Breast epithelium (tissue), 4 donors: Measurements from ENCODE around the gene JSRP1. TPM values are rescaled to one million over a fixed set of nuclear protein-coding genes. Genes with fewer than 3 reads are reported as not detected.

ENCODE experiments used
- DNase-seq, 2 donors: peaks; one replicate each; pipeline ENCODE4 v3.0.0-alpha.2; 2019; ENCODE audit warnings: low spot score in 2 of 2
- H3K27ac ChIP-seq, 2 donors: fragments of 200-600 bp; sonication (generic) in 1 of 2; one replicate each; pipeline ENCODE4 v1.5.1; 2016 to 2019; ENCODE audit warnings: mild to moderate bottlenecking in 1 of 2
- H3K27me3 ChIP-seq, 2 donors: fragments of 200-600 bp; sonication (generic) in 1 of 2; one replicate each; pipeline versions ENCODE4 v1.5.1 to v1.6.0; 2017 to 2019; ENCODE audit warnings: control low read depth in 1 of 2, mild to moderate bottlenecking in 1 of 2
- H3K36me3 ChIP-seq: fragments of 200-600 bp; one replicate; pipeline ENCODE4 v1.5.1; 2019
- H3K4me1 ChIP-seq, 2 donors: fragments of 200-600 bp; sonication (generic); one replicate each; pipeline ENCODE4 v1.5.1; 2016 to 2019; ENCODE audit warnings: control low read depth in 1 of 2
- H3K4me3 ChIP-seq, 3 donors: fragments of 200-600 bp; sonication (generic); 1 replicate in 2 of 3; 2 replicates in 1 of 3; pipeline ENCODE4 v1.5.1; 2016 to 2019; ENCODE audit warnings: mild to moderate bottlenecking in 3 of 3, moderate library complexity in 2 of 3
- H3K9me3 ChIP-seq, 2 donors: fragments of 200-600 bp; sonication (generic) in 1 of 2; one replicate each; pipeline ENCODE4 v1.5.1; 2016 to 2019; ENCODE audit warnings: control low read depth in 1 of 2
- CTCF ChIP-seq, 3 donors: fragments of 450-650 bp; IDR thresholded peaks; one replicate each; pipeline ENCODE4 v1.5.1; 2016 to 2017; ENCODE audit warnings: antibody characterized with exemption in 3 of 3, mild to moderate bottlenecking in 3 of 3, moderate library complexity in 3 of 3
- POLR2A ChIP-seq: fragments of 450-650 bp; IDR thresholded peaks from one replicate; pipeline ENCODE4 v1.6.1; 2016; ENCODE audit warnings: antibody characterized with exemption, mild to moderate bottlenecking, moderate library complexity
- POLR2AphosphoS5 ChIP-seq, 3 donors: sonication (generic); formaldehyde crosslinking; IDR thresholded peaks; one replicate each; pipeline ENCODE4 v1.6.1; 2017; ENCODE audit warnings: antibody characterized with exemption in 3 of 3
- intact Hi-C: fragments of 100-400 bp; cut with DNase I; formaldehyde crosslinking; loops from one replicate; pipeline ENCODE4 v1.15.1; 2023; ENCODE audit warnings: low total_unique reads
- total RNA-seq, 3 donors: library from RNA; depleted of rRNA; stranded (reverse); fragments of >200 nt; gene quantifications; one replicate each; pipeline ENCODE4 v1.1.0, GENCODE V29; 2016

Gene JSRP1
- total RNA-seq, 3 donors from 2014 or later = 1.0 to 2.3 TPM; not detected in 1

DNA sequence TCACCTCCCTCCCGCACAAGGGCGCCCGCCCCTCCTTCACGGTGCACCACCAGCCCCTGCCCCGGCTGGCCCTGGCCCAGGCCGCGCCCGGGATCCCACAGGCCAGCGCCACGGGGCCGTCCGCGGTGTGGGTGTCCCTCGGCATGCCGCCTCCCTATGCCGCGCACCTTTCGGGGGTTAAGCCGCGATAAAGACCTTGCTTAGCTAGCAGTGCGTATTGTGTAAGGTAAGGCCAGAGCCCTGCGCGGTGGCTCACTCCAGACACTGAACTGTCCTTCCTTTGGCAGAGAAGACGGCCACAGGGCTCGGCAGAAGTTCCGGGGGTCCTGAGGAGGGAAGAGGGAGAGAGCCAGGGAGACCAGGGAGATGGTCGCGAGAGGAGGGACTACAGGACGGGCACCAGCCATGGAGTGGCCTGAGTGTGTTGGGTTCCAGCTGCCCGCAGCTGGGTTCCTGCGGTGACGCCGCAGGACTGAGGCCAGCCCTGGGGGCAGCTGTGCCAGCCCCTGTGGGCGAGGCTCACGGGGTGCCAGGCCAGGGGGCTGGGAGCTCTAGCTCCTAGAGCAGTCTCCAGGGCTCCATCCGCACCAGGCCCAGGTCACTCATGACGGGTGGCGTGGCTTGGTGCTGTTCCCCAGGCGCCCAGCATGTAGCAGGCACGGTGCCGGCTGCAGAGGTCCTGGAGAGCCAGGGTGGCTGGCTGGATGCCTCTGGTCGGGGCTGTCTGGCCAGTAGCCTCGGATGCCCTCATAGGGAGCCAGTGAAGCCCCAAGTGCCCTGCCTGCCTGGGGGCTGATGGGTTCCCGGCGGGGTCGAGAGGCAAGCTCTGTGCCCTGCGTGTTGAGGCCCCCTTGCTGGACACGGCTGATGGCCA, 27.8 kb downstream of the JSRP1 start:
- intact Hi-C loops = no loop called here
- H3K36me3 ChIP-seq = no peaks in the 10 kb centered on the region
- no peak overlapping the region for H3K27ac ChIP-seq

GRCh38 chr19:2227415-2228156, 28.6 kb downstream of the JSRP1 start:
- intact Hi-C loops = no loop called here
- no peak for DNase-seq
- no peaks in the 10 kb centered on the region for H3K27me3 ChIP-seq
- H3K36me3 ChIP-seq = no peaks in the 10 kb centered on the region
- no peaks in the 10 kb centered on the region for H3K9me3 ChIP-seq
- no peak overlapping the region for H3K27ac ChIP-seq
- no peak for TF ChIP-seq POLR2AphosphoS5 (IDR thresholded peaks at IDR 0.05)
- no peak for TF ChIP-seq POLR2A
- no peak for TF ChIP-seq CTCF (IDR thresholded peaks at IDR 0.05)
- no peak overlapping the region for H3K4me3 ChIP-seq
- H3K4me1 ChIP-seq = no peaks in the 10 kb centered on the region

More for the DNA sequence above, 27.8 kb downstream of the JSRP1 start:
- H3K27me3 ChIP-seq = no peaks in the 10 kb centered on the region
- no peaks in the 10 kb centered on the region for H3K4me1 ChIP-seq
- no peak overlapping the region for H3K4me3 ChIP-seq
- no peaks in the 10 kb centered on the region for H3K9me3 ChIP-seq
- DNase-seq = no peak
- TF ChIP-seq POLR2AphosphoS5 (IDR thresholded peaks at IDR 0.05) (no peak), CTCF (IDR thresholded peaks at IDR 0.05) (no peak), POLR2A (no peak)

GRCh38 chr19:2226840-2227360, 29.3 kb downstream of the JSRP1 start:
- no peak for DNase-seq
- no peaks in the 10 kb centered on the region for H3K36me3 ChIP-seq
- TF ChIP-seq CTCF (IDR thresholded peaks at IDR 0.05) (no peak), POLR2A (no peak), POLR2AphosphoS5 (IDR thresholded peaks at IDR 0.05) (no peak)
- H3K27me3 ChIP-seq = no peaks in the 10 kb centered on the region
- no peaks in the 10 kb centered on the region for H3K4me1 ChIP-seq
- H3K4me3 ChIP-seq = no peak overlapping the region
- no peak overlapping the region for H3K27ac ChIP-seq
- no peaks in the 10 kb centered on the region for H3K9me3 ChIP-seq
- intact Hi-C loops = no loop called here

DNA sequence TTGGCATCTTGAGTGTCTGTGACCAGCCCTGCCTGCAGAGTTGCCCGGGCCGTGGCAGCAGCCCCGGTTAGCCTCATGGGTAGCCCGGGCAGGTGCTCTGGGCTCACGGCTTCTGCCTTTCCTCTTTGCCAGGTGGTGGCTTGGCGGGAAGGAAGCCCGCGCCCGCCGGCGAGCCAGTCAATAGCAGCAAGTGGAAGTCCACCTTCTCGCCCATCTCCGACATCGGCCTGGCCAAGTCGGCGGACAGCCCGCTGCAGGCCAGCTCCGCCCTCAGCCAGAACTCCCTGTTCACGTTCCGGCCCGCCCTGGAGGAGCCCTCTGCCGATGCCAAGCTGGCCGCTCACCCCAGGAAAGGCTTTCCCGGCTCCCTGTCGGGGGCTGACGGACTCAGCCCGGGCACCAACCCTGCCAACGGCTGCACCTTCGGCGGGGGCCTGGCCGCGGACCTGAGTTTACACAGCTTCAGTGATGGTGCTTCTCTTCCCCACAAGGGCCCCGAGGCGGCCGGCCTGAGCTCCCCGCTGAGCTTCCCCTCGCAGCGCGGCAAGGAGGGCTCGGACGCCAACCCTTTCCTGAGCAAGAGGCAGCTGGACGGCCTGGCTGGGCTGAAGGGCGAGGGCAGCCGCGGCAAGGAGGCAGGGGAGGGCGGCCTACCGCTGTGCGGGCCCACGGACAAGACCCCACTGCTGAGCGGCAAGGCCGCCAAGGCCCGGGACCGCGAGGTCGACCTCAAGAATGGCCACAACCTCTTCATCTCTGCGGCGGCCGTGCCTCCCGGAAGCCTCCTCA, 30.0 kb downstream of the JSRP1 start:
- no peak overlapping the region for H3K4me3 ChIP-seq
- no peak for DNase-seq
- H3K4me1 ChIP-seq = no peaks in the 10 kb centered on the region
- no peaks in the 10 kb centered on the region for H3K27me3 ChIP-seq
- TF ChIP-seq POLR2A (no peak), POLR2AphosphoS5 (IDR thresholded peaks at IDR 0.05) (no peak), CTCF (IDR thresholded peaks at IDR 0.05) (no peak)
- no peaks in the 10 kb centered on the region for H3K9me3 ChIP-seq
- intact Hi-C loops = no loop called here
- no peaks in the 10 kb centered on the region for H3K36me3 ChIP-seq
- no peak overlapping the region for H3K27ac ChIP-seq
